ENCODE data around the gene MGA. TPM values are rescaled to one million over a fixed set of nuclear protein-coding genes. Genes with fewer than 3 reads are reported as not detected.

The MGA gene
- total RNA-seq, 2 donors from 2014 or later: 58.5 to 62.6 TPM

DNA sequence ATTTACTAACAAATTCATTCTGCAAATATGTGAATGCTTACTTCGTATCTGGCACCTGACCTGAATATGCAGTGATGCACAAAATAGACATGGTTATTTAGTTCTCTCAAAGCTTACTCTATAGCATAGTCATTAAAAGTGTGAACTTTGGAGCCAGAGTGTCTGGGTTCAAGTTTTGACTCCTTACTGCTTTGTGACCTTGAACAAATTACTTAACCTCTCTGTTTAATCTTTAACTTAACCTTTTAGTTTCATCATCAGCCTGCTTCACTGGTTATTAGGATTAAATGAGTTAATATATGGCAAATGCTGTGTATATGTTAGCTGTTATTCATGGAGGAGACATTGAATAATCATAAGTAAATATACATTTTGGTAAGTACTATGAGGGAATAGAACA lies 12.1 kb upstream of the MGA start:
- DNase-seq: no peak
- no peaks in the 10 kb centered on the region for H3K4me1 Mint-ChIP-seq
- Histone ChIP-seq H3K27ac (ENCODE audit: low read depth, low read length) (no peak overlapping the region), H3K36me3 (ENCODE audit: control insufficient read depth, insufficient read depth, low read length) (no peaks in the 10 kb centered on the region), H3K27me3 (ENCODE audit: control insufficient read depth, insufficient read depth, low read length, poor library complexity, severe bottlenecking) (no peaks in the 10 kb centered on the region), H3K9me3 (ENCODE audit: control insufficient read depth, low read length) (peaks cover 16% of the 10 kb centered on the region), H3K4me1 (ENCODE audit: control insufficient read depth, insufficient read depth, low read length) (no peaks in the 10 kb centered on the region), H3K4me3 (ENCODE audit: low read length) (no peak overlapping the region), H3K9ac (ENCODE audit: extremely low read depth, low read length, poor library complexity, severe bottlenecking) (no peak overlapping the region)
- no peak overlapping the region for H3K27ac Mint-ChIP-seq
- WGBS, 2 experiments (ENCODE audit: insufficient coverage in 1 of 2, insufficient read length in 1 of 2): 80 to 92% methylated on average over 1 of the region's 1 CpG
- H3K36me3 Mint-ChIP-seq (ENCODE audit: low read depth): peaks cover 5% of the 10 kb centered on the region
- no peak overlapping the region for H3K4me3 Mint-ChIP-seq
- peaks cover 2% of the 10 kb centered on the region for H3K27me3 Mint-ChIP-seq (ENCODE audit: insufficient read depth)
- peaks cover 19% of the 10 kb centered on the region for H3K9me3 Mint-ChIP-seq
- TF ChIP-seq, protein P1, sequence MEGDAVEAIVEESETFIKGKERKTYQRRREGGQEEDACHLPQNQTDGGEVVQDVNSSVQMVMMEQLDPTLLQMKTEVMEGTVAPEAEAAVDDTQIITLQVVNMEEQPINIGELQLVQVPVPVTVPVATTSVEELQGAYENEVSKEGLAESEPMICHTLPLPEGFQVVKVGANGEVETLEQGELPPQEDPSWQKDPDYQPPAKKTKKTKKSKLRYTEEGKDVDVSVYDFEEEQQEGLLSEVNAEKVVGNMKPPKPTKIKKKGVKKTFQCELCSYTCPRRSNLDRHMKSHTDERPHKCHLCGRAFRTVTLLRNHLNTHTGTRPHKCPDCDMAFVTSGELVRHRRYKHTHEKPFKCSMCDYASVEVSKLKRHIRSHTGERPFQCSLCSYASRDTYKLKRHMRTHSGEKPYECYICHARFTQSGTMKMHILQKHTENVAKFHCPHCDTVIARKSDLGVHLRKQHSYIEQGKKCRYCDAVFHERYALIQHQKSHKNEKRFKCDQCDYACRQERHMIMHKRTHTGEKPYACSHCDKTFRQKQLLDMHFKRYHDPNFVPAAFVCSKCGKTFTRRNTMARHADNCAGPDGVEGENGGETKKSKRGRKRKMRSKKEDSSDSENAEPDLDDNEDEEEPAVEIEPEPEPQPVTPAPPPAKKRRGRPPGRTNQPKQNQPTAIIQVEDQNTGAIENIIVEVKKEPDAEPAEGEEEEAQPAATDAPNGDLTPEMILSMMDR (conservative IDR thresholded peaks at IDR 0.05): no peak

DNA sequence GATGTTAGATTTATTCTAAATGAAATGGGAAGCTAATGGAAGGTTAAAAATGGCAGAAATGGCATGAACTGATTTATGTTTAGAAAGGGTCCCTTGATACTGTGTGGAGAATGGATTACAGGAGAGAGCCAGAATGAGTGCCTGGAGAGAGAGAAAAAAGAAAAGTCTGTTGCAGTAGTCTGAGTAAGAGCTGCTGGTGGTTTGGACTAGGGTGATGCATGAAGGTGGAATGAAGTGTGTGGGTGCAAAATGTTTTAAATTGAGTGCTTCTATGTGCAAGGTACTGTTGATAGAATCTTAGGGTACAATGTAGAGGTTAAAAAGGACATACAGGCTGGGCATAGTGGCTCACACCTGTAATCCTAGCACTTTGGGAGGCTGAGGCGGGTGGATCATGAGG lies 11.4 kb upstream of the MGA start:
- peaks cover 16% of the 10 kb centered on the region for H3K9me3 ChIP-seq (ENCODE audit: control insufficient read depth, low read length)
- no peak overlapping the region for H3K9ac ChIP-seq (ENCODE audit: extremely low read depth, low read length, poor library complexity, severe bottlenecking)
- 94 to 100% methylated on average over 1 of the region's 1 CpG for WGBS, 2 experiments (ENCODE audit: insufficient coverage in 1 of 2, insufficient read length in 1 of 2)
- H3K4me3 Mint-ChIP-seq: no peak overlapping the region
- no peak overlapping the region for H3K27ac ChIP-seq (ENCODE audit: low read depth, low read length)
- TF ChIP-seq, protein P1 (conservative IDR thresholded peaks at IDR 0.05): no peak
- DNase-seq: no peak
- H3K4me1 Mint-ChIP-seq: no peaks in the 10 kb centered on the region
- no peak overlapping the region for H3K27ac Mint-ChIP-seq
- H3K36me3 Mint-ChIP-seq (ENCODE audit: low read depth): peaks cover 5% of the 10 kb centered on the region
- no peak overlapping the region for H3K4me3 ChIP-seq (ENCODE audit: low read length)
- H3K4me1 ChIP-seq (ENCODE audit: control insufficient read depth, insufficient read depth, low read length): no peaks in the 10 kb centered on the region
- peaks cover 2% of the 10 kb centered on the region for H3K27me3 Mint-ChIP-seq (ENCODE audit: insufficient read depth)
- no peaks in the 10 kb centered on the region for H3K27me3 ChIP-seq (ENCODE audit: control insufficient read depth, insufficient read depth, low read length, poor library complexity, severe bottlenecking)
- no peaks in the 10 kb centered on the region for H3K36me3 ChIP-seq (ENCODE audit: control insufficient read depth, insufficient read depth, low read length)
- peaks cover 19% of the 10 kb centered on the region for H3K9me3 Mint-ChIP-seq

DNA sequence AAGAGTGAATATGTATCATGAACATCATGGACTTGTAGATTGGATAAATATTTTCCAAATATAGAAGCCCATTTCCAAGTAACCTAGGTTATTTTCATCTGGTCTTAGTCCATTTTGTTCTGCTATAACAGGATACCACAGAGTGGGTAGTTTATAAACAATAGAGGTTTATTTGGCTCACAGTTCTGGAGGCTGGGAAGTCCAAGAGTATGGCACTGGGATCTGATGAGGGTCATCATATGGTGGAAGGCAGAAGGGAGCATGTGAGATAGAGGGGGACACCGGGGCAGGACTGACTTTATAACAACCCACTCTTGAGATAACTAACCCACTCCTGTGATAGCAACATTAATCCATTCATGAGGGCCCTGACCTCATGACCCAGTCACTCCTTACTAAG lies 9.4 kb upstream of the MGA start:
- Mint-ChIP-seq H3K9me3 (peaks cover 19% of the 10 kb centered on the region), H3K27ac (no peak overlapping the region), H3K36me3 (ENCODE audit: low read depth) (peaks cover 5% of the 10 kb centered on the region), H3K4me3 (no peak overlapping the region), H3K4me1 (no peaks in the 10 kb centered on the region), H3K27me3 (ENCODE audit: insufficient read depth) (peaks cover 2% of the 10 kb centered on the region)
- Histone ChIP-seq H3K9me3 (ENCODE audit: control insufficient read depth, low read length) (peaks cover 16% of the 10 kb centered on the region), H3K36me3 (ENCODE audit: control insufficient read depth, insufficient read depth, low read length) (no peaks in the 10 kb centered on the region), H3K9ac (ENCODE audit: extremely low read depth, low read length, poor library complexity, severe bottlenecking) (no peak overlapping the region), H3K27me3 (ENCODE audit: control insufficient read depth, insufficient read depth, low read length, poor library complexity, severe bottlenecking) (no peaks in the 10 kb centered on the region), H3K27ac (ENCODE audit: low read depth, low read length) (no peak overlapping the region), H3K4me3 (ENCODE audit: low read length) (no peak overlapping the region), H3K4me1 (ENCODE audit: control insufficient read depth, insufficient read depth, low read length) (no peaks in the 10 kb centered on the region)
- WGBS, 2 experiments (ENCODE audit: insufficient coverage in 1 of 2, insufficient read length in 1 of 2): 100% methylated on average over 1 of the region's 1 CpG; no CpG with 5 or more reads in 1 of the 2 experiments
- TF ChIP-seq, protein P1 (conservative IDR thresholded peaks at IDR 0.05): no peak
- no peak for DNase-seq
